H1 (cell line): ENCODE measurements around the gene AATK.

Experiments used
- CEBPB ChIP-seq: IDR thresholded peaks from 2 replicates; pipeline ENCODE4 v1.6.1; 2012; ENCODE audit warnings: low read depth, low read length
- EP300 ChIP-seq, 2 experiments: IDR thresholded peaks; 1 replicate in 1 of 2; 2 replicates in 1 of 2; pipeline ENCODE4 v1.6.1; 2011 to 2012; ENCODE audit warnings: low read depth in 2 of 2, low read length in 2 of 2, mild to moderate bottlenecking in 2 of 2, borderline replicate concordance in 1 of 2, inconsistent platforms in 1 of 2, moderate library complexity in 1 of 2
- POLR2AphosphoS5 ChIP-seq: IDR thresholded peaks from 2 replicates; pipeline ENCODE4 v1.6.1; 2011; ENCODE audit warnings: low read depth, low read length
- SUZ12 ChIP-seq: fragments of 200-600 bp; sonication (generic); IDR thresholded peaks from 2 replicates; pipeline ENCODE4 v1.6.1; 2012; ENCODE audit warnings: mild to moderate bottlenecking, inconsistent platforms, low read length, moderate library complexity, mixed read lengths
- TBP ChIP-seq: IDR thresholded peaks from 2 replicates; pipeline ENCODE4 v1.6.1; 2011; ENCODE audit warnings: low read depth, low read length, improper control_type of control experiment
- ZNF274 ChIP-seq: IDR thresholded peaks from 2 replicates; pipeline ENCODE4 v1.7.0; 2012; ENCODE audit warnings: low read length, borderline replicate concordance; ENCODE audit errors: extremely low read depth
- TF ChIP-seq, protein P1 (sequence below): IDR thresholded peaks from 2 replicates; pipeline ENCODE4 v1.6.1; 2011; ENCODE audit warnings: low read length, improper control_type of control experiment
- TF ChIP-seq, protein P2 (sequence below), 3 experiments: IDR thresholded peaks; 1 replicate in 2 of 3; 2 replicates in 1 of 3; pipeline versions ENCODE4 v1.5.1 to v1.6.1; 2011; ENCODE audit warnings: low read length in 3 of 3, mild to moderate bottlenecking in 3 of 3, inconsistent platforms in 2 of 3, low read depth in 1 of 3, moderate library complexity in 1 of 3; ENCODE audit not compliant: insufficient read depth in 1 of 3; ENCODE audit errors: control extremely low read depth in 1 of 3

GRCh38 chr17:81161536-81161935 lies 4.5 kb downstream of the AATK start:
- no peak for TF ChIP-seq EP300 (IDR thresholded peaks at IDR 0.05; ENCODE audit: borderline replicate concordance in 1 of 2, low read depth in 2 of 2, low read length in 2 of 2)
- TF ChIP-seq ZNF274, result no peak
- TF ChIP-seq, protein P1, sequence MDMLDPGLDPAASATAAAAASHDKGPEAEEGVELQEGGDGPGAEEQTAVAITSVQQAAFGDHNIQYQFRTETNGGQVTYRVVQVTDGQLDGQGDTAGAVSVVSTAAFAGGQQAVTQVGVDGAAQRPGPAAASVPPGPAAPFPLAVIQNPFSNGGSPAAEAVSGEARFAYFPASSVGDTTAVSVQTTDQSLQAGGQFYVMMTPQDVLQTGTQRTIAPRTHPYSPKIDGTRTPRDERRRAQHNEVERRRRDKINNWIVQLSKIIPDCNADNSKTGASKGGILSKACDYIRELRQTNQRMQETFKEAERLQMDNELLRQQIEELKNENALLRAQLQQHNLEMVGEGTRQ, result no peak
- TF ChIP-seq, protein P2, sequence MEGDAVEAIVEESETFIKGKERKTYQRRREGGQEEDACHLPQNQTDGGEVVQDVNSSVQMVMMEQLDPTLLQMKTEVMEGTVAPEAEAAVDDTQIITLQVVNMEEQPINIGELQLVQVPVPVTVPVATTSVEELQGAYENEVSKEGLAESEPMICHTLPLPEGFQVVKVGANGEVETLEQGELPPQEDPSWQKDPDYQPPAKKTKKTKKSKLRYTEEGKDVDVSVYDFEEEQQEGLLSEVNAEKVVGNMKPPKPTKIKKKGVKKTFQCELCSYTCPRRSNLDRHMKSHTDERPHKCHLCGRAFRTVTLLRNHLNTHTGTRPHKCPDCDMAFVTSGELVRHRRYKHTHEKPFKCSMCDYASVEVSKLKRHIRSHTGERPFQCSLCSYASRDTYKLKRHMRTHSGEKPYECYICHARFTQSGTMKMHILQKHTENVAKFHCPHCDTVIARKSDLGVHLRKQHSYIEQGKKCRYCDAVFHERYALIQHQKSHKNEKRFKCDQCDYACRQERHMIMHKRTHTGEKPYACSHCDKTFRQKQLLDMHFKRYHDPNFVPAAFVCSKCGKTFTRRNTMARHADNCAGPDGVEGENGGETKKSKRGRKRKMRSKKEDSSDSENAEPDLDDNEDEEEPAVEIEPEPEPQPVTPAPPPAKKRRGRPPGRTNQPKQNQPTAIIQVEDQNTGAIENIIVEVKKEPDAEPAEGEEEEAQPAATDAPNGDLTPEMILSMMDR (IDR thresholded peaks at IDR 0.05; ENCODE audit: control extremely low read depth in 1 of 3, insufficient read depth in 1 of 3, low read depth in 1 of 3, low read length in 3 of 3), result no peak
- TF ChIP-seq TBP, result no peak
- no peak for TF ChIP-seq POLR2AphosphoS5
- no peak for TF ChIP-seq CEBPB
- no peak for TF ChIP-seq SUZ12
